Measurements from ENCODE around the gene FBXO39.
"Not testable (repeated sequence)": the region's sequence is repeated elsewhere in the genome, so short reads cannot be mapped to it uniquely, and the experiment has no call there.

Gene FBXO39

DNA sequence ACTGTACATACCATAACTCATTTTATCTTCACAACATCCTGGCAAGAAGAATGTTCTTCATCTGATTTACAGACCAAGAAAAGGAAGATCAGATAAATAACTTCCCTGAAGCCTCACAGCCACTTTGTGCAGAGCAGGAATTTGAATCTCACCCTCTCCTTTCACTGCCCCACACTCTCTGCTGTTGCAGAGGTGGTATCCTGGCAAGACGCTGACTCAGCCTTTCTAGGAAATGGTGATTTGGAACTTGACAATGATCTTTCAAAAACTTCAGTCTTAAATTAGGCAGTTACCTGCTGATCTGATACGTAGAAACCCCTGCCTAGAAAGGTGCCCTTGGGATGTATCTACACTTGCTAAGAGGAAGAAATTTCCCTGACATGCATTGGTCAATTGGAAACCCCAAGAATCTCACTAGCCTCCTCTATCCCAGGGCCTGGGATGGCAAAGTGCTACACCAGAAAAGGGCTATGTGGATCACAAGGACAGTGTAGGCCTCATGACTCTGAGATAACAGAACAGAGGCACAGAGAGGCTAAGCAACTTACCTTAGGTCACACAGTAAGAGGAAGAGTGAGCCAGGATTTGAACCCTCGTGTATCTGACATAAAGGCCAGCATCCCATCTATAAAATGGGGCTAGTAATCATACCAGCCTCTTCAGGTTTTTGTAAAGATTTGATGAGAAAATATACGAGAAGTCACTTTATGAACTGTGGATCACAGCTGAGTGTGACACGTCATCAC lies 17.9 kb downstream of the FBXO39 start:
- DNase-seq = no peak

DNA sequence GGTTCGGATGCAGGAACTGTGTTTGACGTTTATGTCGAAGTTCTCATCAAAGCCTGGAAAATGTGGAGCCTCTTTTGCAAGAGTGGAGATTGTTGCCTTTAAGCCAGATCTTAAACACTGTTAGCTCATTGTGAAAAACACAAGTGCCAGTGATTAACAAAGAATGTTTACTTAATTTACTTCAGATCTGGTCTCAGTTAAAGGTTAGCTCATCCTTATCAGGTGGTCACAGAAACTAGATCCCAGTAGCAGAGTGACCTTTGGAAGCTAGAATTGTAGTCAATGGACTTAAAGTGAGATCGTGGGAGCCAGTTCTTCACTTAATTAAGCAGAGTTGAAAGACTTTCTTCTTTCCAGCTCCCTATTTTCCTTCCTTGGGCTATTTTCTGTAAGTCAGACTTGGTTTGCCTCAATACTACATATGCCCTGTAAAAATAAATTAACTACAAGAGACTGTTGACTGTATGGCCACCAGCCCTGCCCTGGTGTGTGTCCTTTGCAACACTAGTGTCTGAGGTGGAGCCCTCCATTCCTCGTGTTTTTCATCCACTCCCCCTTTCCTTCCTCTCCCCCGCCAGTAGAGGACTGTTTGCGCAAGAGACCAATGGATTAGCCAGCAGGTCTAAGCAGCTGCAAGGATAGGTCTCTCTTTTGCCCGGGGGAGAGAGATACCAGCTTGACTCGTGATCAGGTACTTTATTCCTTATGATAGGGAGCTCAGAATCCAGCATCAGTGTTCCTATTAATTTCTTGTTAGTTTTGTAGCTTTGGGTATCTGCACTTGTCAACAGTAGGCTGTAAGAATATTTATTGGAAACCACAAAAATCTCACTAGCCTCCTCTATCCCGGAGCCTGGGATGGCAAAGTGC lies 20.2 kb downstream of the FBXO39 start:
- no peak for DNase-seq

DNA sequence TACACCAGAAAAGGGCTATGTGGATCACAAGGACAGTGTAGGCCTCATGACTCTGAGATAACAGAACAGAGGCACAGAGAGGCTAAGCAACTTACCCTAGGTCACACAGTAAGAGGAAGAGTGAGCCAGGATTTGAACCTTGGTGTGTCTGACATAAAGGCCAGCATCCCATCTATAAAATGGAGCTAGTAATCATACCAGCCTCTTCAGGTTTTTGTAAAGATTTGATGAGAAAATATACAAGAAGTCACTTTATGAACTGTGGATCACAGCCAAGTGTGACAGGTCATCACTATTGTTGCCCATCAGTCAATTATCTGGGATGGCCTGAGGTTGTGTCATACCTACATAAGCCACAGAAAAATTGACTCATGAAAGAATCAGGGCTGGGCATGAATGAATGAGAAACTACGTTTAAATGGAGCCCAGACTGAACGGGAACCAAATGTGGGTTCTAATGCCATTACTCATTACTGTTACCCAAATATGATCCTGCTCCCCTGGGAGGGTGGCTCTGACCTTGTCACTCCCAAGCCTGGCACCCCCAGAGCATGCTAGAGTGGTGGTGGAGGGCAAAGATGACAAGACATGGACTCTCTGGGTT lies 21.0 kb downstream of the FBXO39 start:
- no peak for DNase-seq

DNA sequence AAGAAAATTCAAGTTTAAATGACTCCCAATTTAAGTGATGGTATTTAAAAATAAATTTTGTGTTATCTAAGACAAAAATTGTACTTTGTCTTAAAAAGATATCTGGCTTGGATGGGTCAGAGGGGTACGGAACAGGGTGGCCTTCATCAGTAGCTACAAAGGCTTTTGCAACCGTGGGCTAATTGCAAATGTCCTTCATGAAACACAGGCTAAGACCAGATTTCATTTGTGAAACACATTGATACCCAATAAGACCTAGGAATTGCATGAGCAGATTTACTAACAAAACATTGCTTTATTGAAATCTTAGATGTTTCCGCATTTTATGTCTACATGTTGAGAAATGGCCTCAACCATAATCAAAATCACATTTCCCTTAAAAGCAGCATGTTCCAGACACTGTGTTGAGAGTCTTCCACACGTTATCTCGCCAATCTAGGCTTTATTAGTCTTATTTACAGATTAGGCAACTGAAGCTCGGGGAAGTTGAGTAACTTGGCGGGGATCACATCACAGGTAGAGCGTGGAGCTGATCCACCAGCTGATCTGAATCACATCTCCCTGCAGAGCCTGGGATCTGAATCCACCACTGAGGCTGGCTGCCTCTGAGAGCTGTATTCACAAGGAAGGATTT lies 21.8 kb downstream of the FBXO39 start:
- DNase-seq = peak; percentile 23

DNA sequence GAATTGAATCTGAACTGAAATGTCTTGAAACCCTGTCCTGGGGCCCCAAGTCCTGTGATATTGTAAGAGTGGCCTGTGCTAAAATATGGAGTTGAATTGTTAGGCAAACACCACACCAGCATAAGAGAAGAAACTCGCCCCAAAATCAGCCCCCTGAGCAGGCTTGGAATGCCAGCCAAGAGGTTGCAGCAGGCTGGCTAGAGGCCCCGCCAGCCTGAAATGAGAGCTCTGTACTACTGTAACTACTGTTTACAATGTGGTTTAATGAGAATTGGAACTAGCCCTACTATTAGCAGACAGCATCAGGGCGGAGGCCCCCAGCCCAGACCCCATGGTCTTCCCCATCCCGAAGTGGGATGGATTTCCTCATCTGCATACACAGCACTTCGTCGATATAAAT lies 23.7 kb downstream of the FBXO39 start:
- DNase-seq = no peak

DNA sequence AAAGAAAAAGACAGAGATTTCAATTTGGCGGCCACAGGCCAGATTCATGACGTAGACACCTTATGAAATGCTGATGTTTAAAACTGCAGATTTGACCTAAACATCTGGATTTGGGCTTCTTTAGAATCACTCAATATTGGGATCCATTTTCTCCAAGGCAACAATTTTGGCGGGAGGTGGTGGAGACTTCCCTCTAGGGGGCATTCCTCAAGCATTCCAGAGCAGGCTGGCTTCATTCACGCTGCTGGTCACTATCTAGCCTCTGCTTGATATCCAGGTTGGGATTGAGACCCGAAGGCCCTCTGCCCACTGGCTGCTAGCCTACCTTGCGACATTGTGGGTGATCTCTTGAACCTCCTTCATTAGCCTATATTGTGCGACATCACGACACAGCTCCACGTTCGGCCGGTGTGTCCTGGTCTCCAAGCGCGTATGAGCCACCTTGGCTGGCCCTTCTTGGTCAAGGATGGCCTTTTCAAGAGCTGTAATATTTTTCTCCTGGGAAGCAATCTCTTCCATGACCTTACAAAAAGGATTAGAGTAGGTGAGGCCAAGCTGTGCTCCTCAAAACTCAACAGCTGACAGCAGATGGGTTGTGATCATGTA lies 24.5 kb downstream of the FBXO39 start:
- no peak for DNase-seq

DNA sequence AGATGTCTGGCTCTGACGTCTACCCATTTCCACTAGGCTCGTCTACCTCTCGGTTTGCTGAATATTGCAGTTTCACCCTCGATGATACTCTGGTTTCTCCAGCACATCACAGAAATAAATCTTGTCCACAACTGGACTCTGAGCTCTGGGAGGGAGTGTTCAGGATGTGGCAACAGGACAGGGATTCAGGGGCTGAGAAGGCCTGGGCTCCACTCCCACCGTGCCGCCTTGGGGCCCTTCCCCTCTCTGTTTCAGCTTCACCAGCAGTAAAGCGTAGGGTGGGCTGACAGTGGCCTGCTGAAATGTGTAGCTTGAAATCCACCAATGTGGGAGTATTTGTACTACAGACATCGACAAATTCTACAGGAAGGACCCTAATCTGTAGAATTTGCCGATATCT lies 35.5 kb downstream of the FBXO39 start:
- no peak for DNase-seq

DNA sequence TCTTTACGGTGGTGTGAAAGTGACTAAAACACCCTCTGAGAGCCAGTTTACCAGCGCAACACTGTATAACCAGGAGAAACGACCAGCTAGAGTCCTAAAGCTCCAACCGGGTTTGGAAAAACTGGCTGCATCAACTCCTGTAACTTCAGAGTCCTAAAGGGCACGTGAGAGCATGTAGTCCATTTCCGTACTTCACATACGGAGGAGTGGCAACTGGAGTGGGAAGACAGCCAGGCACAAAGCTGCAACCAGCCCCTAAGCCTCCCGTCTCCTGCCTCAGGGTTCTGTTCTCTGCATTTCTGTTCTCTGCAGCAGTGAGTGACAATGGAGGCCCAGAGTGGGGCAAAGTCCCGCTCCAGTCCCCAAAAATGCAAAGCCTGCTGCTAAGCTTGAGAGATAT lies 36.3 kb downstream of the FBXO39 start:
- no peak for DNase-seq

DNA sequence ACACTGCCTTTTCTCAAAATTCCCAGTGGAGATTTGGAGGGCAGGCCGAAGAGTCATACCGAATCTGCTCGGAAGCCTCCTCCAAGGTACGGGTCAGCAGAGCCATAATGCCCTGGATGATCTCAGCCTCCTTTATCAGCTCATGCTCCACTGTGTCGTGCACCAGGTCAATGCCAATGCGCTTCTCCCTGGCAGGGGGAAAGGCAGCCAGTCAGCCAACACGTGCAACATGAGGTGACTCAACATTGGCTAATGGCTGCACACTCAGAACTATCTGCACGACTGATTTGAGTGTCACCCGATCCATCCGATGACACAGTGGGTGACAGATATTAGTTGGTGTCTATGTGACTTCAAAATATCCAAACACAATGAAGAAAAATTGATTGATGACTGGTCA lies 39.8 kb downstream of the FBXO39 start:
- DNase-seq = no peak

DNA sequence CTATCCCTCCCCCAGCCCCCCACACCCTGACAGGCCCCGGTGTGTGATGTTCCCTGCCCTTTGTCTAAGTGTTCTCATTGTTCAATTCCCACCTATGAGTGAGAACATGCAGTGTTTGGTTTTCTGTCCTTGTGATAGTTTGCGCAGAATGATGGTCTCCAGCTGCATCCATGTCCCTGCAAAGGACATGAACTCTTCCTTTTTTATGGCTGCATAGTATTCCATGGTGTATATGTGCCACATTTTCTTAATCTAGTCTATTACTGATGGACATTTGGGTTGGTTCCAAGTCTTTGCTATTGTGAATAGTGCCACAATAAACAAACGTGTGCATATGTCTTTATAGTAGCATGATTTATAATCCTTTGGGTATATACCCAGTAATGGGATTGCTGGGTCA lies 40.4 kb downstream of the FBXO39 start:
- DNase-seq = not testable (repeated sequence)

DNA sequence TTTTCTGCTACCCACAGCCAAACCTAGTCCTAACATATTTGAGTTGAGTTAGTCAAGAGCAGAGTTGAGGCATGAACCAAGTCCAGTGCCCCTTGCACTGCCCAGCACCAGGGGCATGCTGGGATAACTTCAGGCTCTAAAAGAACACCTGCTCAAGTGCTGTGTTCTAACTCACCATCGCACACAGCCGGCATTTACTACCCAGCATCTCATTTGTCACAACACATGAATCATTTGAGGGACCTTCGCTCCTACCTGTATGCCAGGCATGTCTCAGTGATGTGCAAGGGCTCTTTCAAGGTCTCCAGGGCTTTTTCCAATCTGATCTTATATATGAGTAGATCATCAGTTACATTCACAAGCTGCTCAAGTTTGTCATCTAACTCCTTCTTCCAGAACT lies 42.9 kb downstream of the FBXO39 start:
- no peak for DNase-seq

DNA sequence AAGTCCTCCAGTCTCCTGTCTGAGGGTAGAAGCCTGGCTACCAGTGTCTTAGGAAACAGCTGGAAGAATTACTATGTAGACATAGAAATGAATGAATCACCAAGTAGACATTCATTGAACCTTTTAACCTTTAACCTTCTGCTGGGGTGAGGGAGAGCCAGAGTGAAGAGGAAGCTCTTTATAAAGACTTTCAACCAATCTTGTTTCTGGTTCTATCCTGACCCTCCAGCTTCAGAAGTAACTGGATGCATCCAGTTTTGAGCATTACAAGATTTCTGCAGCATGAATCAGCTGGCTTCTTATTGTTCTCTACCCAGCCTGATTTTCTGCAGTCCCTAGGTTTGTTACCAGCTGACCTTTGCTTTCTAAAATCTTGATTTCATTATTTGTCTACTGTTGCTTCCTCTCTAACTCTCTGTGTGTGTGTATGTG lies 47.0 kb downstream of the FBXO39 start:
- DNase-seq = peak; percentile 57

DNA sequence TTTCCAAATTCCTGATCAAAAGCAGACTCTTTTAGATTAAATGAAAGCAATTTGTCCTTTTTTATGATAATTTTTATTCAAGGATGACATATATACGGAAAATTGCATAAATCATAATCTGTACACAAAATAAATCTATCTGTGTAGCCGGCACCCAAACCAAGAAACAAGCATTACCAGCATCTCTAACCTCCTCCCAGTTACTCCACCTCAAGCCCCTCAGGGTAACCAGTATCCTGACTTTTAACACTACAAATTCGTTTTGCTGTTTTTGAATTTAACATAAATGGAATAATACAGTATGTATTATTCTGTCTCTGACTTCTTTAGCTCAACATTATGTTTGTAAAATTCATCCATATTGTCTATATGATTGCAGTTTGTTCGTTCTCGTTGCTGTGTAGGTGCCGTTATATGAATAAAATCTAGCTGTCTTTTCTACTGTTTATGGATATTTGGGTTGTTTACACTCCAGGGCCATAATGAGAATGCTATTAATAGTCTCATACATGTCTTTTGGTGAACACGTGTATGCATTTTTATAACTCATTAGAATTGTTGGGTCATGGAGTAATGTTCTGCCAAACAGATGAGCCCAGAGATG lies 54.5 kb downstream of the FBXO39 start:
- no peak for DNase-seq

DNA sequence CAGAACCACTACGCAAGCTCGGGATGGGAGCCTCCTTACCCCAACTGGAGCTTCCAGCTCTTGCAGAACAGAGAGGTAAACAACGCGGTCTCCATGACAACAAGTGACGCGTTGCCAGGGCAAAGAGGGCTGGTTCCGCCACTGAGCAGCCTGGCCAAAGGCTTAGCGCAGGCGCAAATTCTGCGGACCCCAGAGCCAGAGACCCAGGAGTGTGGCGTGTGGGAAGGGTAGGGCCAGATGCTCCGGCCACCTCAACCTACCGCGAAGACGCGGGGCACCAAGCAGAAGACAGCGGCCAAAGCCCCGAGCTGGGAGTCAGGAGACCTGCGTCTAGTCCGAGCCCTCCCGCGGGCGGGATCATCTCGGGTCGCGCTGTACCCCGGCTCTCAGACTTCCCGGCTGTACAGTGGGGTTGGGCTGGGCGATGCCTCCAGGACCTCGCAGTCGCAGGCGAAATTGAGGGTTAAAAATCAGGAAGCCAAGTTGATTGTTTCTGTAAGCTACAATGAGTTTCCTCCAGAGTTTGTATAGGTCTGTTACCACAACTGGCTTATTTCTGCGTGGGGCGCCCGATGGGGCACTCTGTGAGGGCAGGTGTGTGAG lies 55.7 kb downstream of the FBXO39 start, which contains the start of gene TEKT1:
TEKT1 (minus strand) TSS at position 69 of the 603 bp plus-strand sequence. CDS start 1,353 bp downstream, outside the sequence.
- peak; percentile 41 for DNase-seq

Measured in fibroblast of skin of abdomen (primary cell).